GM23338 (cell line): ENCODE data around the gene BOD1L2. TPM values are rescaled to one million over a fixed set of nuclear protein-coding genes. Genes with fewer than 3 reads are reported as not detected.

Experiments used
- ATAC-seq: fragments of 200-7000 bp; cut with Tn5 transposase; 3 replicates; pipeline ENCODE4 v1.9.1; 2020
- DNase-seq: peaks from one replicate; pipeline ENCODE4 v3.0.0-alpha.2; 2015; ENCODE audit warnings: low spot score
- H2AFZ ChIP-seq: fragments of 200-600 bp; sonication (generic); 2 replicates; pipeline ENCODE4 v1.8.0; 2016; ENCODE audit warnings: antibody characterized with exemption, mild to moderate bottlenecking, moderate library complexity
- H3F3A ChIP-seq: fragments of 200-600 bp; sonication (generic); replicated peaks from 2 replicates; pipeline ENCODE4 v1.8.0; 2017; ENCODE audit warnings: antibody characterized with exemption, mixed run types, low read depth
- H3K27ac ChIP-seq: fragments of 200-600 bp; sonication (generic); 2 replicates; pipeline ENCODE4 v1.6.1; 2016; ENCODE audit warnings: low read depth
- H3K27me3 ChIP-seq: fragments of 200-600 bp; sonication (generic); 2 replicates; pipeline ENCODE4 v1.8.0; 2016; ENCODE audit warnings: mild to moderate bottlenecking, mixed run types, moderate library complexity; ENCODE audit not compliant: insufficient read depth
- H3K36me3 ChIP-seq: fragments of 200-600 bp; sonication (generic); 2 replicates; pipeline ENCODE4 v1.8.0; 2016; ENCODE audit warnings: mild to moderate bottlenecking; ENCODE audit not compliant: insufficient read depth
- H3K4me1 ChIP-seq: fragments of 200-600 bp; sonication (generic); 2 replicates; pipeline ENCODE4 v1.8.0; 2016; ENCODE audit warnings: mild to moderate bottlenecking, moderate library complexity; ENCODE audit not compliant: insufficient read depth
- H3K4me2 ChIP-seq: fragments of 200-600 bp; sonication (generic); 2 replicates; pipeline ENCODE4 v1.7.1; 2017; ENCODE audit warnings: mixed run types
- H3K4me3 ChIP-seq: fragments of 200-600 bp; sonication (generic); 2 replicates; pipeline ENCODE4 v1.6.1; 2016; ENCODE audit warnings: mixed run types
- H3K79me2 ChIP-seq: fragments of 200-600 bp; sonication (generic); replicated peaks from 2 replicates; pipeline ENCODE4 v1.8.0; 2017; ENCODE audit warnings: mild to moderate bottlenecking; ENCODE audit not compliant: insufficient read depth
- H3K9me2 ChIP-seq: fragments of 200-600 bp; sonication (generic); 2 replicates; pipeline ENCODE4 v1.8.0; 2017; ENCODE audit not compliant: insufficient read depth
- H4K20me1 ChIP-seq: fragments of 200-600 bp; sonication (generic); replicated peaks from 2 replicates; pipeline ENCODE4 v1.8.0; 2017; ENCODE audit warnings: mild to moderate bottlenecking; ENCODE audit not compliant: insufficient read depth
- H3K27ac Mint-ChIP-seq: 2 replicates; pipeline ENCODE4 v1.8.0; 2020; ENCODE audit warnings: inconsistent platforms, mild to moderate bottlenecking, moderate library complexity, mixed read lengths
- H3K27me3 Mint-ChIP-seq: 3 replicates; pipeline ENCODE4 v1.8.0; 2022; ENCODE audit warnings: low read depth, mild to moderate bottlenecking, moderate library complexity, mixed read lengths, inconsistent platforms; ENCODE audit not compliant: insufficient read depth, poor library complexity
- H3K36me3 Mint-ChIP-seq: 3 replicates; pipeline ENCODE4 v1.8.0; 2021; ENCODE audit warnings: low read depth, mild to moderate bottlenecking, inconsistent platforms, moderate library complexity, mixed read lengths
- H3K4me1 Mint-ChIP-seq: 3 replicates; pipeline ENCODE4 v1.8.0; 2020; ENCODE audit warnings: mild to moderate bottlenecking, inconsistent platforms, mixed read lengths
- H3K4me3 Mint-ChIP-seq: 3 replicates; pipeline ENCODE4 v1.8.0; 2021; ENCODE audit warnings: moderate library complexity, mild to moderate bottlenecking, inconsistent platforms, mixed read lengths
- H3K9me3 Mint-ChIP-seq: 3 replicates; pipeline ENCODE4 v1.8.0; 2020; ENCODE audit warnings: moderate library complexity, mild to moderate bottlenecking, inconsistent platforms, mixed read lengths
- CREB1 ChIP-seq: fragments of 250-450 bp; sonication (Bioruptor Pico); IDR thresholded peaks from 2 replicates; pipeline ENCODE4 v1.5.0; 2020; ENCODE audit warnings: low read depth, mild to moderate bottlenecking, moderate library complexity
- CTCF ChIP-seq, 2 experiments: fragments of 200-600 bp in 1 of 2; sonication (generic) in 1 of 2; conservative IDR thresholded peaks; 2 replicates each; pipeline versions ENCODE4 v1.5.1 to v1.6.1; 2016 to 2017; ENCODE audit warnings: antibody characterized with exemption in 2 of 2, low read depth in 2 of 2, mild to moderate bottlenecking in 2 of 2, moderate library complexity in 1 of 2
- ETS1 ChIP-seq: IDR thresholded peaks from 2 replicates; pipeline ENCODE4 v1.6.1; 2016; ENCODE audit warnings: antibody characterized with exemption
- EZH2 ChIP-seq: fragments of 200-600 bp; sonication (generic); IDR thresholded peaks from one replicate; pipeline ENCODE4 v1.8.0; 2017; ENCODE audit warnings: antibody characterized with exemption, mild to moderate bottlenecking, low read depth; ENCODE audit not compliant: unreplicated experiment
- EZH2phosphoT487 ChIP-seq: fragments of 200-600 bp; sonication (generic); IDR thresholded peaks from one replicate; pipeline ENCODE4 v1.8.1; 2018; ENCODE audit warnings: antibody characterized with exemption; ENCODE audit not compliant: unreplicated experiment
- NANOG ChIP-seq: IDR thresholded peaks from 2 replicates; pipeline ENCODE4 v1.6.1; 2016; ENCODE audit warnings: antibody characterized with exemption, borderline replicate concordance
- POLR2AphosphoS5 ChIP-seq: IDR thresholded peaks from 2 replicates; pipeline ENCODE4 v1.6.1; 2016; ENCODE audit warnings: antibody characterized with exemption, low read depth
- STAT1 ChIP-seq: IDR thresholded peaks from one replicate; pipeline ENCODE4 v1.6.1; 2016; ENCODE audit warnings: antibody characterized with exemption; ENCODE audit not compliant: unreplicated experiment
- ZNF114 ChIP-seq: fragments of 250-450 bp; sonication (Bioruptor Pico); IDR thresholded peaks from 2 replicates; pipeline ENCODE4 v1.5.0; 2020; ENCODE audit warnings: mild to moderate bottlenecking, moderate library complexity
- ZNF331 ChIP-seq: fragments of 250-450 bp; sonication (Bioruptor Pico); IDR thresholded peaks from 2 replicates; pipeline ENCODE4 v1.5.0; 2020; ENCODE audit warnings: low read depth, mild to moderate bottlenecking, moderate library complexity
- ZNF462 ChIP-seq: fragments of 250-450 bp; sonication (Bioruptor Pico); IDR thresholded peaks from 2 replicates; pipeline ENCODE4 v1.5.0; 2020; ENCODE audit warnings: mild to moderate bottlenecking, moderate library complexity
- polyA plus RNA-seq: library from polyadenylated mRNA; unstranded; fragments of >200 nt; fragmentation: Nextera tagmentation; extraction: Ambion mirVana; gene quantifications from 2 replicates; pipeline ENCODE4 v1.2.1, GENCODE V29; 2016
- total RNA-seq: library from RNA; depleted of rRNA; stranded (reverse); fragments of >200 nt; shearing (Covaris generic); gene quantifications from 2 replicates; pipeline ENCODE4 v1.2.3, GENCODE V29; 2014
- TF ChIP-seq, protein P1 (sequence below): IDR thresholded peaks from one replicate; pipeline ENCODE4 v1.6.1; 2018; ENCODE audit warnings: antibody characterized with exemption; ENCODE audit not compliant: unreplicated experiment

BOD1L2 gene
- total and polyA plus RNA-seq, 2 experiments from 2014 or later, result 0.11 TPM; not detected in 1

- no peak for TF ChIP-seq ZNF462
Measured at GRCh38 chr18:57154191-57154830, 7.4 kb downstream of the BOD1L2 start (continued).

GRCh38 chr18:57164401-57164800 lies 17.5 kb downstream of the BOD1L2 start:
- H3K79me2 ChIP-seq, result no peaks in the 10 kb centered on the region
- ATAC-seq (no peak), DNase-seq (no peak)
- Mint-ChIP-seq H3K4me3 (no peak overlapping the region), H3K27ac (no peak overlapping the region), H3K27me3 (no peaks in the 10 kb centered on the region), H3K36me3 (no peaks in the 10 kb centered on the region), H3K9me3 (peaks cover 6% of the 10 kb centered on the region; the same call in 1 of the 3 replicates), H3K4me1 (no peaks in the 10 kb centered on the region)
- no peak overlapping the region for H3K27ac ChIP-seq
- H2AFZ ChIP-seq, result no peak overlapping the region
- H3K4me3 ChIP-seq, result no peak overlapping the region
- no peak overlapping the region for H3K4me2 ChIP-seq
- no peaks in the 10 kb centered on the region for H3F3A ChIP-seq
- H3K36me3 ChIP-seq, result no peaks in the 10 kb centered on the region
- no peaks in the 10 kb centered on the region for H3K4me1 ChIP-seq
- peaks cover 16% of the 10 kb centered on the region; the same call in 1 of the 2 replicates for H3K9me2 ChIP-seq
- no peaks in the 10 kb centered on the region for H3K27me3 ChIP-seq
- no peaks in the 10 kb centered on the region for H4K20me1 ChIP-seq
- no peak for TF ChIP-seq NANOG
- no peak for TF ChIP-seq ZNF331 (CRISPR knock-in tag)
- no peak for TF ChIP-seq ETS1
- TF ChIP-seq, protein P1, sequence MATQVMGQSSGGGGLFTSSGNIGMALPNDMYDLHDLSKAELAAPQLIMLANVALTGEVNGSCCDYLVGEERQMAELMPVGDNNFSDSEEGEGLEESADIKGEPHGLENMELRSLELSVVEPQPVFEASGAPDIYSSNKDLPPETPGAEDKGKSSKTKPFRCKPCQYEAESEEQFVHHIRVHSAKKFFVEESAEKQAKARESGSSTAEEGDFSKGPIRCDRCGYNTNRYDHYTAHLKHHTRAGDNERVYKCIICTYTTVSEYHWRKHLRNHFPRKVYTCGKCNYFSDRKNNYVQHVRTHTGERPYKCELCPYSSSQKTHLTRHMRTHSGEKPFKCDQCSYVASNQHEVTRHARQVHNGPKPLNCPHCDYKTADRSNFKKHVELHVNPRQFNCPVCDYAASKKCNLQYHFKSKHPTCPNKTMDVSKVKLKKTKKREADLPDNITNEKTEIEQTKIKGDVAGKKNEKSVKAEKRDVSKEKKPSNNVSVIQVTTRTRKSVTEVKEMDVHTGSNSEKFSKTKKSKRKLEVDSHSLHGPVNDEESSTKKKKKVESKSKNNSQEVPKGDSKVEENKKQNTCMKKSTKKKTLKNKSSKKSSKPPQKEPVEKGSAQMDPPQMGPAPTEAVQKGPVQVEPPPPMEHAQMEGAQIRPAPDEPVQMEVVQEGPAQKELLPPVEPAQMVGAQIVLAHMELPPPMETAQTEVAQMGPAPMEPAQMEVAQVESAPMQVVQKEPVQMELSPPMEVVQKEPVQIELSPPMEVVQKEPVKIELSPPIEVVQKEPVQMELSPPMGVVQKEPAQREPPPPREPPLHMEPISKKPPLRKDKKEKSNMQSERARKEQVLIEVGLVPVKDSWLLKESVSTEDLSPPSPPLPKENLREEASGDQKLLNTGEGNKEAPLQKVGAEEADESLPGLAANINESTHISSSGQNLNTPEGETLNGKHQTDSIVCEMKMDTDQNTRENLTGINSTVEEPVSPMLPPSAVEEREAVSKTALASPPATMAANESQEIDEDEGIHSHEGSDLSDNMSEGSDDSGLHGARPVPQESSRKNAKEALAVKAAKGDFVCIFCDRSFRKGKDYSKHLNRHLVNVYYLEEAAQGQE, result no peak
- no peak for TF ChIP-seq POLR2AphosphoS5
- no peak for TF ChIP-seq STAT1
- no peak for TF ChIP-seq EZH2
- no peak for TF ChIP-seq CREB1 (CRISPR knock-in tag)
- no peak for TF ChIP-seq ZNF114
- no peak for TF ChIP-seq EZH2phosphoT487
- no peak for TF ChIP-seq CTCF (conservative IDR thresholded peaks at IDR 0.05; ENCODE audit: low read depth in 2 of 2)
